ENCODE data around the gene PYGB.

Gene PYGB

DNA sequence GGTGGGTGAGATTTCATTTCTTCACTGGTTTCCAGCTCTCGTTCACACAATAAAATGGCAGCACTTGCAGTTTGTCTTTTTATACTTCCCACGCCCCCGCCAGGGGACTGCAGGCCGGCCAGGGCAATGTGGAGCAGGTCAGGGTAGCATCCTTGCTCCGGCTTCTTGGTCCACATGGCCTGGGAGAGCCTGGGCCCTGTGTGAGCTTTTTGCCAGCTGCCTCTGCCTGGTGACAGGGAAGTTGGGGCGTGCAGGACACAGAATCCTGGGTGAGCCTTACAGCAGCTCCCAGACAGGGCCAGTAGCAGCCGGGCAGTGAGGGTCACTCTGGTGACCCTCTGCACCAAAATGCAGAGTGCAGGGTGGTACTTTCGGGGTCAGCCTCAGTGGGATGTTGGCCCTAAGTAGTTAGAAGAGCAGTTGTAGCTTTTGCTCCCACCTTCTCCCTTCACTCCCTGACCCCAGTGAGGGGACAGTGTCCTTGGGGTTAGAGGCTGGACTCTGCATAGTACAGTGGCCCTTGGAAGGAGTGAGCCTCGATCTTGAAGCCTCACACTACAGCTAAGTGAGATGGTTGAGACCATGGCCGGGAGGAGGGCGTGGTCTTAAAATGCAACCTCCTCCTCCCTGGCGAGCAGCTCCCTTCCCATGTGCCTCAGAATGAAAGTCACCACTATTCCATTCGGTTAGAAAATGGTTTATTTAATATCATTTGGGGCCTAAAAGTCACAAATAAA is 23.8 kb downstream of the PYGB start:
- no peak for DNase-seq

DNA sequence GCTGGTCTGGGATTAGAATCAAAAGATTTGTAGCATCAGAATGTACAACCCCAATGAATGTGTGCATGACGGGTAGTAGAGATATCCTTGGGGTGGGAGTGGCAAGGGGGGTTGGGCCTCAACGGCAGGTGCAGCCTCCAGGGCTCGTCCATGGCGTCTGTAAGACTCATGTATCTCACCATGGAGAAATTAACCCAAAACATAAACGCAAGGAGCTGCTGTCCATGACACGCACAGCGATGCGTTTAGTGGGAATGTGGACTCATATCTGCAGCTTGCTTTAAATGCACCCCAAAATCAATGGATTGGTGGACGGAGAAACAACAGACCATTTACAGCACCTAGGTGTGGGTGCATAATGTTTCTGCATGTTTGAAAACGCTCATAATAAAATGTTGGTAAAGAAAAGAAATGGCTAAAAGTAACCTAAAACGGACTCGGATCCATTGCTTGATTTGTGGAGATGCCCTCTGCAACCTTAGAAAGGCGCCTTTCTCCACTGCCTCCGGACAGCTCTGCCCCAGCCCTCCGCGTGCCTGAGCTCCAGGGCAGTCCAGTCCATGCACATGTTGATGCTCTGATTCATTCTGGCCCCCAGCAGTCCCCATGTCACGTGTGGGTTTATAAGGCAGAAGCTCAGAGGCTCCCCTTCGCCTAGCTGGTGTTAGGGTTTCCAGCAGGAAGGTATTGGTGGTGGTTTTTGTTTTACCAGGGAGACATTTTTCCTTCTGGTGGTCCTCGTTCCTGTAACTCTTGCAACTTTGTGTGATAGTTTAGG is 24.5 kb downstream of the PYGB start:
- DNase-seq: no peak

DNA sequence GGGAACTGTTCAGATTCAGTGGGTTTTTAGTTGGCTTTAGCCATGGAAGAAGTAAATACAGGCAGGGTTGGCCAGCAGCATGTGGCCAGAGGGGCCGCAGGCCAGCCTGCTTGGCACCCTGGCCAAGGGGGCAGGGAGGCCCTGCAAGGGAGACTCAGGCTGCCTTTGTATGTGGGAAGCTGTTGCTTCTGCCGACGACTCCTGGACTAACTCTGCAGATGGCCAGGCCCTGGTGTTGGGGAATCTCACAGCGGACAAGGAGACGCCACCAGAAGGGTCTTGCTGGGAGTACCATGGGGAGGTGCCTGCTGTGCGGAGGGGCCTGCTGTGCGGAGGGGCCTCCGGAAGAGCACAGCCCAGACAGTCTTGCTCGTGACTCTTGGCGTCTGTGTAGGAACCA is 25.2 kb downstream of the PYGB start:
- DNase-seq: no peak

DNA sequence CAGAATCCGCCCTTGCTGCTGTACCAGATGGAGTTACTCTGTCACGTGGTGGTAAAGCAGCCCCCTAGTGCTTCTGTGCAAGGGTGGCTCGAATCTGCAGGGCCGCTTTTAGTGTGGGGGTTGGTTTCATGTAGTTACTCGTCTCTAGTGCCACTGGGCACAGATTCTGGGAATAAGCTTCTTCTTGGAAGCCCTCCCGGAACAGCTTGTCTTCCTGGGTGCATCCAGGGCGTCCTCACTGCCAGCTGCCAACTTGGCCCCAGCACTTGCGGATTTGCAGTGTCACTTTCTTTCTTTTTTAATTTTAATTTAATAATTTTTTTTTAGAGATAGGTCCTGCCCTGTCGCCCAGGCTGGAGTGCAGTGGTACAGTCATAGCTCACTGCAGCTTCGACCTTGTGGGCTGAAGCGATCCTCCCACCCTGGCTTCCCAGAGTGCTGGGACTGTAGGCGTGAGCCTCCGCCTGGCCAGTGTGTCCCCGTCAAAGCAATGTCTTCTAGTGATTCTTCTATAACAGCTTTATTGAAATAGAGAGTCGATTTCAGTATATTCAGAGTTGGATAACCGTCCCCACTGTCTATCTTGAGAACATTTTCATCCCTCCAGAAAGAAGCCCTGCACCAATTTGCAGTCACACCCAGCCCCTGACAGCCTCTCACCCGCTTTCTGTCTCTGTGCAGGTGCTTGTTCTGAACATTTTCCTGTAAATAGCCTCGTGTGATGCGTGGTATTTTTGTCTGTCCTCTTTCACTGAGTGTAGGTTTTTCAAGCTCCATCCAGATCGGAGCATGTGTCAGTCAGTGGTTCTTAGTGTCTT is 25.9 kb downstream of the PYGB start:
- DNase-seq: no peak

DNA sequence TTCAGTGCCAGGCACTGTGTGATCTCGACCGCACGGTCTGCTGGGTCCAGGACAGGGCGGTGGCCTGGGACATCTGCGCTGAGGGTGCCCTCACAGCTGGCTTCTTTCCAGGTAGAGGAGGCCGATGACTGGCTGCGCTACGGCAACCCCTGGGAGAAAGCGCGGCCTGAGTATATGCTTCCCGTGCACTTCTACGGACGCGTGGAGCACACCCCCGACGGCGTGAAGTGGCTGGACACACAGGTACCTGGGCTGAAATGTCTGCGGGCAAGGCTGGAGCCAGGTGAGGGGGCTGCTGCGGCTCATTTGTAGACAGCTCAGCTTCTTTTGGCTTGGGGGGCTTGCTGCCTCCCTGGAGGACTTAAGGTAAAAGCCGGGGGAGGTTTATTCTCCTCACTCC is 26.6 kb downstream of the PYGB start:
- no peak for DNase-seq

DNA sequence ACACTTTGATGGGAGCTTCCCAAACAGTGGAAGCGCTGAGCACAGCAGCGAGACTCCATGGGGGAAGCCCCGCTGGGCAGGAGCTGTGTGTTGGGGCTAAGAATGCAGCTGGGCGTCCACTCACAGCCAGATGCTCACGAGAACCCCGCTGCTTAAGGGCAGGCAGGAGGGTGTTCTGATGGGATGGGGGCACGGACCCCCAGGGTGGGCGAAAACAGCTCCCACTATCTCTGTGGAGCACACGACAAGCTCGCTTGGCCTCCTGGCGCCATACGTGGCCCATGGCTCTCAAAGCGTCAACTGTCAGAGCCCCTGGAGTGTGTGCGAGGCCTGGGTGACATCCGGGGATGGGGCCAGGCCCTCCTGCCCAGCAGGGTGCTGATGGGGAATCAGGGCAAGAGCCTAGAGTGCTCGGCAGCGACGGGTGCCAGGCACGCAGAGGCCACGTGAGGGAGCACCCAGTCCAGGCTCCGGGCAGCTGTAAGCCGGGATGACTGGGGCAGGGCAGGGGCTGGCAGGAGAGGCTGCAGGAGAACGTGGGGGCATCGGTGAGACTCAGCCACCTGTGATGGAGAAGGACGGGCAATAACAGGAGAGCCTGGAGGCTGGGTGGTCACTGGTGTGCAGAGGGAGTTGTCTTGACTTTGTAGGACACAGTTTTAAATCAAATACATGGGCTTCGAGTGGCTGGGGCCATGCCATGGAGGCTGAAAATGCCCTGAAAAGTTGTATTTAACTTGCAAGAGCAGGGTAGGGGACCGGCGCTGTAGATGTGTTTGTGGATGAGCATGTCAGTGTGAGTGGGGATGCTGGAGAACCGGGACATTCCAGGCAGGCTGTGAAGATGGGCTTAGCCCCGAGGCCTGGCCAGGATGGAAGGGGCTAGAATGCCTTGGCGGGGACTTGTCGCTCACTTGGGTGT is 27.3 kb downstream of the PYGB start:
- no peak for DNase-seq

DNA sequence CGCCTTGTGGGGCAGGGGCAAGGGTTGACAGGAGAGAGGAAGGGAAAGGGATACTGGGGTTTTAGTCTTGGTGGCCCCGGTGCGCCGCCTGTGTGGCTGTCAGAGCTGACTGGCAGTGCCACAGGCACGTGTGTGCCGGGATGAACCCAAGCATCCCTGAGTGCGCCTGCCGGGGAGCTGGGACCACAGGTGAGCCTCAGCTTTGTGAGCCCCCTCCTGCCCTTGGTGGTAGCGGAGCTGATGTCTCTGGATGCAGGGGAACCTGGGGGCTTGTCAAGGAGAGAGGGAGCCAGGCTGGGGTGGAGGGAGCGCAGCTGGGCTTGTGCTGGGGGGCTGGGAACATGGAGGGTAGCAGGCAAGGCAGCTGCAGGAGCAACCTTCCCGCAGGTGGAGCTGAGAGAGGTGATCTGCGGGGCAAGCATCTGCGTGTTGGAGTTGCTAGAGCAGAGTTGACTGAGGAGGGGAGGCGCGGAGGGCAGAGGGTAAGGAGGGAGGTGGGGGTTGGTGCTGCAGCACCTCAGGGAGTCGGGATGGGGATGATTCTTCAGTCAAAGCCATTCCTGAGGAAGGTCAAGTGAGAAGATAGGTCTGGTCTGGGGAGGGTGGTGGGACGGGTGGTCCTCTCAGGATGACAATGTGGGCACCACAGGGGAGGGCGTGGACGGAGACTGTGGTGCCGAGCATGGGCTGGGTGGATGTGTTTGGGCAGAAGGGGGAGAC is 28.1 kb downstream of the PYGB start:
- no peak for DNase-seq

DNA sequence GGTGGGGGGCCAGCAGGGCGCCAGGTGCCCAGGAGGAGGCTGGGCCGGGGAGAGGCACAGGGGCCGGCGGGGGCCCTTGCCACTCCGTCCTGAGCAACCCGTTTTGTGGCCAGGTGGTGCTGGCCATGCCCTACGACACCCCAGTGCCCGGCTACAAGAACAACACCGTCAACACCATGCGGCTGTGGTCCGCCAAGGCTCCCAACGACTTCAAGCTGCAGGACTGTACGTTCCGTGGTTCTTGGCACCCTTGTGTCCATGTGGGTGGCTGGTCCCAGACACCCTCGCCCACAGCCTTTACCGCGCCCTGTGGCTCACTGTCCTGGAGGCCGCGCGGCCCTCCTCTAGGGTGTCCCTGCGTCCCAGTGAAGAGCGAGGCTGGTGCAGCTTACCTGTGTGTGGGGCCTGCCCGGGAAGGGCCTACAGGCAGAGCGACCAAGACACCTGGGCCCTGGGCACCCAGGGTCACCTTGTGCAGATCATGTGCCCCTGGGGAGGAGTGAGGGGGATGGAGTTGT is 28.7 kb downstream of the PYGB start:
- DNase-seq: no peak

DNA sequence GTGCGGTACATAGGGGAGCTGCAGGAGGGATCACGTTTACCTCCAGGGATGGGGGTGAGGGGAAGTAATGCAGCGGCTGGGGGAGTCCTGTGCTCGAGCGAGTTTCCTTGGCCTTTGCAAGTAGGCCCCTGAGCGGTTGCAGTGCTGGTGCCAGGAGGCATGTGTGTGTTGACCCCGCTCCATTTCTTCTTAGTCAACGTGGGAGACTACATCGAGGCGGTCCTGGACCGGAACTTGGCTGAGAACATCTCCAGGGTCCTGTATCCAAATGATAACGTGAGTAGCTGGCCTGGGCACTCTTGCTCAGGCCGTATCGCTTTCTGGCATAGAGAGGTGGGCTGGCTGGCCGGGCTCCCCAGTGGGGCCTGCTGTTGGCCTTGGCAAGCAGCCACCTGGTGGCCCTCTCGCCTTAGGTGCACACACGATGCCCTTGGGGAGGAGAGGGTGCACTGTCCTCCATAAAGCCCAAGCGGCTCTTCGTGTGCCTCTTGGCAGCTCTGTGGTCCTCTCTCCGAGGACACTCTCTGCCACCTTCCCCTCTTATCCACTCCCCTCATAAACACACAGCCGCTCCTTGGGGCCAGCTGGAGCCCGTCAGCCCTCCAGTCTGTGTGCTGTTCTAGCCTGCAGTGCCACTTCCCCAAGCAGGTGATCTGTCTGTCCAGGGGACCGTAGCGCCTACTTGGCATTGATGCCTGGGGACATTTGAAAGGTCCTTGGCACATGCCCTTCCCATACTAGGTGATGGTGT is 29.3 kb downstream of the PYGB start:
- DNase-seq: no peak

DNA sequence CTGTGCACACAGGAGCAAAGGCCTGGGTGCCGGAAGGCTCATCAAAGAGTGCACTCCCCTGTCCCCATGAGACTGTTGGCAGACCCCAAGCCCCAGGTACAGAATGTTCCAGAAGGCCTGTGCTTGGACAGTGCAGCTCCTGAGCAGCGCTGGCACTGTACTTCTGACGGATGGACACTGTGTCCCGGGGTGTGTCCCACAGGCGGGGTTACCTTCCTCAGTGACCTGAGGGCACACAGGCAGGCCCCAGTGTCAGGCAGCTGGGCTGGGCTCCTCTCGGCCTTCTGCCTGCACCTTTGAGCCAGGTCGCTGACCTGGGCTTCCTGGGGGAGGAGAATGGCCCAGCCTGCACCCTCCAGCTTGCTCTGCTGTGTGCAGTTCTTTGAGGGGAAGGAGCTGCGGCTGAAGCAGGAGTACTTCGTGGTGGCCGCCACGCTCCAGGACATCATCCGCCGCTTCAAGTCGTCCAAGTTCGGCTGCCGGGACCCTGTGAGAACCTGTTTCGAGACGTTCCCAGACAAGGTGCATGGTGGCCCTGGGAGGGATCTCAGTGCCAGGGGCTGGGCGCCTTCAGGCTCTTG is 30.1 kb downstream of the PYGB start:
- no peak for DNase-seq

DNA sequence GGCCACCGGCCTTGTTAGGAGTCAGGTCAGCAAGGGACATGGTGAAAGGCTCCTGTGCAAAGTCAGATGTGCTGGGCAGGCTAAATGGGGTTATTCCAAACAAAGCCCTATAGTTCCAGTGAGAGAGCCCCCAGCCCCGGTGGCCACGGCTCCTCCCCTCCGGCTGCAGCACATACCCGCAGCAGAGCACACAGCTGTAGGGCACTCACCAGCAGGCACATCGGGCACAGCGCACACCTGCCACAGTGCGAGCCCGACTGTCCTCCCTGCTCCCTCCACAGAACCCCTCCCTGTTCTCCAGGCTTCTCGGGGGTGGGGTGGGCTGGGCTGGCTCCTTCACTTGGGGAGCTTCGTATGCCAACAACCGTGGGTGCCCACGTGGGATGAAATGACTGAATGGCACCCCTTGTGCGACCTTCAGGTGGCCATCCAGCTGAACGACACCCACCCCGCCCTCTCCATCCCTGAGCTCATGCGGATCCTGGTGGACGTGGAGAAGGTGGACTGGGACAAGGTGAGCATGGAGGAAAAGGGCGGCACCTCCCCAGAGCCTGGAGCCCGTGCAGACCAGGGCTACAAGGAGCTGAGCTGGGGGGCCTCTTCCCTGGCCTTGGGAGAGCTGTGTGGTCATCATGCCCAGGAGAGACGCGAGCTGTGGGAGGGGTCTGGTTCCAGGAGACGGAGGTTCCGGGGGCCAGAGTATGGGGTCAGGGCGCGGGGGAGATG is 30.9 kb downstream of the PYGB start:
- DNase-seq: no peak

DNA sequence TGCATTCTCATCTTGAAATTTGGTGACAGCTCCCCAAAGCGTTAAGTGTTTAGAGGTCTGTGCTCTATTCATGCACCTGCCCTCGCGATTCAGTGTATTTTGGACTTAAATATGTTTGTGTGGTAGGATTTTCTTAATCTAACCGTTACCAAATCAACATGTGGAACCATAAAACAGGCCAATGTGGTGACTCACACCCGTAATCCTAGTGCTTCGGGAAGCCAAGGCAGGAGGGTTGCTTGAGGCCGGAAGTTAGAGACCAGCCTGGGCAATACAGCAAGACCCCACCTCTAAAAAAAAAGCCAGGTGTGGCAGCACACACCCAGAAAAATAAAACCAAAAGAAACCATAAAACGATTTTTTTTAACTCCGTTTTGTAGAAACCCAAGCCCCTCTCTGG is 31.5 kb downstream of the PYGB start:
- no peak for DNase-seq

DNA sequence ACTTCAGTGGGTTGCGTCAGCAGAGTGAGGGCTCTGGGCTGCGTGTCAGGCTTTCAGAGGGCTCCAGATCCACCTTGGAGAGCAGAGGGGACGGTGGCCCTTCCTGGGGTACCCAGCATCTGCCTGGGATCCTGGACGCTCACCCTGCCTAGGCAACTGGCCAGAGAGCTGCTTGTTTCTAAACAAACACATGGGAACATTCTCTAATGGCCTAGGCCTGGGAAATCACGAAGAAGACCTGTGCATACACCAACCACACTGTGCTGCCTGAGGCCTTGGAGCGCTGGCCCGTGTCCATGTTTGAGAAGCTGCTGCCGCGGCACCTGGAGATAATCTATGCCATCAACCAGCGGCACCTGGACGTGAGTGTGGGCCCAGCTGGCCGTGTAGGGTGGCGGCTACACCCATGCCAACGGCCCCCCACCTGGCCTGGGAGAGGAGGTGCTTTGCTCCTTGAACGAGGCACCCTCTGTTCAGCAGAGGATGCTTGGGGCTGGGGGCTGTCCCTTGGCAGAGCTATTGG is 32.2 kb downstream of the PYGB start:
- peak; percentile 94 for DNase-seq

DNA sequence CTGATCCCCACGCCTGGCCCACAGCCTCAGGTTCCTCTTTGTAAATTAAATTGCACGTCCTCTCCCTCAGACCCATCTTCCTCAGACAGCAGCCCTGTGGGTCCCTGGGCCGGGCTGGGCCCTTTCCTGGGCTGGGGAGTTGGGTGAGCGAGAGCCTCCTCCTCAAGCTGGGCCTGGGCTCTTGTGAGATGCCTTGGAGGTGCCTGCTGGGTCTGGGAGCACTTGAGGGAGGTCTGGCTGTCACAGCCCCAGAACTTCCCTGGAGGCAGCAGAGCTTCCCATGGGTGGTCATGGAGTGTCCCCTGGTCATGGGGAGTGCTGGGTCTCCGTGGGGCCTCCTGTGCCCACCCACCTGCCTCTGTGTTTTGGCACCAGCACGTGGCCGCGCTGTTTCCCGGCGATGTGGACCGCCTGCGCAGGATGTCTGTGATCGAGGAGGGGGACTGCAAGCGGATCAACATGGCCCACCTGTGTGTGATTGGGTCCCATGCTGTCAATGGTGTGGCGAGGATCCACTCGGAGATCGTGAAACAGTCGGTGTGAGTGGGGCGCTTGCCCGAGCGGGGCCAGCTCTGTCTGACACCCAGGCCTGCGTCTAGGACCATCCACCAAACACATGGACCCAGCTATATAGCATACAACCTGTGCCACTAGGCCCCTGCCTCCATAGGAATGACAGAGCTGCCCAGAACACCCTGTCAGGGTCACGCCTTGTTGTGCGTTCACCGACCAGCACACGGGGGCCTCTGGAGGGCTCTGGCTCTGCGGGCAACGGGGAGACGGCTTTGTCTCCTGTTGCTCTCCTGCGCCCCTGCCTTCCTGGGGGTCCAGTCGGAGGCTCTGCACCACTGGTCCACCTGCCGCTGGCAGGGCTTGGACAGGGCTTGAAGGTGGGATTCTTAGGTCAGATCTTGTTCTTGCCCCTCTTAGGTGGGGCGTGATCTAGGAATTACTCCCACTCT is 33.0 kb downstream of the PYGB start:
- no peak for DNase-seq

DNA sequence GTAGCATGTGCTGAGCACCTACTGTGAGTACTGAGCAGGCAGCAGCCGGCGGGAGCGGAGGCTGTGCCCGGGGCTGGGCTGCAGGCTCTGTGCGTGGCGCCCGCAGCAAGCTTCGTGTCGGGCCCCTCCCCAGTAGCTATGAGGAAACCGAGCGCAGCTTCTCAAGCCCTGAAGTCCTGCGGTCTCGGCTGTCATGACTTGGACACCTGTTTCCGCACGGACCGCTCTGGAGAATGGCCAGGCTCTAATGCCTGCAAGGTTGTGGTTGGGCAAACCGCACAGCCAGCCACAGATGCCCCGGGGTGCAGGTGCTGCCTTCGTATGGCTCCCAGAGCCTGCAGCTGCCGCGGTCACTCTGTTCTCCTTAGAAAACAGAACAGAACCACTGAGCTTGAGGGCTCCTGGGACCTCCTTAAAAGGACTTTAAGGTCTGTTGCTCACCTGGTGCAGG is 33.7 kb downstream of the PYGB start:
- DNase-seq: peak; percentile 46

DNA sequence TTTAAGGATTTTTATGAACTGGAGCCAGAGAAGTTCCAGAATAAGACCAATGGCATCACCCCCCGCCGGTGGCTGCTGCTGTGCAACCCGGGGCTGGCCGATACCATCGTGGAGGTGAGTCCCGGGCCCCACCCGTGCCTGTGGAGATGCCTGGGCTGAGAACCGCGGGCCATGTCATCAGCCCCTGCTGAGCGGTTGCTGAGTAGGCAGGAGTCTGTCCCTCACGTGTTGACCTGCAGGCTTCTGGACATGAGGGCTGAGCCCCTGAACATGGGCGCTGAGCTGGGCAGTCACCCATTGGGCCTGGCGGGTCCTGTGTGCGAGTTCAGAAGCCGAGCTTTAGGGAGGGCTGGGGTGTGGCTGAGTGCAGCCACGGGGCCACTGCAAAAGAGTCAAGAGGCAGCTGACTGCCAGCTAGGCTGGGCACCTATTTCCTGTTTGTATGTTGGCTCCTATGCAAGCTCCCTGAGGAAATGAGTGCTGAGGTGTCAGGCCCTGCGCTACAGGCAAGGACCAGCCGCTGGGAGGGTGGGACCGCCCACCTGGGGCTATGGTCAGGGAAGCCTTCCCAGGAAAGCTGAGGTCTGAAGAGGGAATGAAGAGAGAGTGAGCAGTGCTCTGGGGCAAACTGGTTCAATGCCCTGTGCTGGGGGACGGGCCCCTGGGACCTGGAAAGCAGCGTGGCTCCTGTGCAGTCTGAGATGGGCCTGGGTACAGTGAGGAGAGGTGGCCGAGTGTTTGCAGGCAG is 34.3 kb downstream of the PYGB start:
- no peak for DNase-seq

DNA sequence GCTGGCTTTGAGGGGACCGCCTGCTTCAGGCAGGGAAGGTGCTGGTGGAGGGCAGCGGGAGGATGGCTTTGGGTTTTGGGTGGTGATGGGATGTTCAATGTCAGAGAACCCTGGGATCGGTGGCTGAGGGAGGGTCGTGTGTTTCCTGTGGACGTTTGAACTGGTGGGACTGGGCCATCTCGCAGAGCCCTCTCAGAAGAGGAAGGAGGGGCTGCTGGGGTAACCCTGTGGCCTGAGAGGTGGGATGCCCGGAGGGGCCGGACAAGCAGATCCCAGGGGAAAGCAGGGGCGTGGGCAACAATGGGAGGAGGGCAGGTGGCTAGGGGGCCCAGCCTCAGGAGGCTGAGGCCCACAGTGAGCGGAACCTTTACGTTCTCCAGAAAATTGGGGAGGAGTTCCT is 34.9 kb downstream of the PYGB start:
- DNase-seq: no peak

Measured in COR-L47 (cell line).